HG03045 (cell line): ENCODE measurements around the gene MAGI2.
A peak's percentile ranks its signal among the peaks of the same experiment; 100 is the strongest.
"Not testable (repeated sequence)": the region's sequence is repeated elsewhere in the genome, so short reads cannot be mapped to it uniquely, and the experiment has no call there.

ENCODE experiments used
- ATAC-seq: cut with Tn5 transposase; IDR thresholded peaks from one replicate; pipeline ENCODE4 v1.9.1; 2021; ENCODE audit warnings: mild to moderate bottlenecking, moderate library complexity; ENCODE audit not compliant: unreplicated experiment

The MAGI2 gene

DNA sequence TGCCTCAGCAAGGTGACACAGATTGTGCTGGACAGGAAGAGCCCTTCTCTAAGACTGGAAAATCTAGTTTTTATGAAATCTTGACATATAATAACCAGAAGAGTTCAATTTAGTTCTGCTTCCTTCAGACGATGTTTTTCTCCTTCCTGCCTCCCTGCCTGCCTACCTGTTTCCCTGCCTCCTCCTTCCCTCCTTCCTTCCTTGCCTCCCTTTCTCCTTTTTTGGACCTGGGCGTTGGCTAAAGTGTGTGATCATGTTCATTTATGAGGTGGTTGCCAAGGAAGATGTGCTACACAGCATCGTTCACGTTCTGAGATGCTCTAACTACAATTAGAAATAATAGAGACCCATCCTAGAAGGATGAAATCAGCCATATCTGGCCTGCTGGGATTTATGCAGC is 1430.3 kb downstream of the MAGI2 start:
- ATAC-seq, result no peak

DNA sequence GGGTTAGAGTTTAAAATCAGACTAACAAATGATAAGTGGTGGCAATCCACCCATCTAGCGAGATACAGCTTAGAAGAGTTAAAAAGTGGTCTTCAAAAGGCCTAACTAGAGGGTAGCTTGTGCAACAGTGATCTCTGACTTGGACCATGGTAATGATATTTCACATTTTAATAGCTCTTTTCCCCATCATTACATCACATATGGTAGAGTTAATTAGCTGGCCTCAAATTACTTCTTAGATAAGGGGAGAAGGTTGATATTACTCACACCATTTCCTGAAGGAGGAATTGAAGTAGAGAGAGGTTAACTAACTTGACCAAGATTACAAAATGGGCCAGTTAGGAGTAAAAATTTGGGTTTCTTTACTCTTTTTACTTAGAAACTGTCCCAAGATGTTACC is 1431.3 kb downstream of the MAGI2 start:
- ATAC-seq, result no peak

GRCh38 chr7:78020874-78021249 is 1432.6 kb downstream of the MAGI2 start:
- no peak for ATAC-seq

DNA sequence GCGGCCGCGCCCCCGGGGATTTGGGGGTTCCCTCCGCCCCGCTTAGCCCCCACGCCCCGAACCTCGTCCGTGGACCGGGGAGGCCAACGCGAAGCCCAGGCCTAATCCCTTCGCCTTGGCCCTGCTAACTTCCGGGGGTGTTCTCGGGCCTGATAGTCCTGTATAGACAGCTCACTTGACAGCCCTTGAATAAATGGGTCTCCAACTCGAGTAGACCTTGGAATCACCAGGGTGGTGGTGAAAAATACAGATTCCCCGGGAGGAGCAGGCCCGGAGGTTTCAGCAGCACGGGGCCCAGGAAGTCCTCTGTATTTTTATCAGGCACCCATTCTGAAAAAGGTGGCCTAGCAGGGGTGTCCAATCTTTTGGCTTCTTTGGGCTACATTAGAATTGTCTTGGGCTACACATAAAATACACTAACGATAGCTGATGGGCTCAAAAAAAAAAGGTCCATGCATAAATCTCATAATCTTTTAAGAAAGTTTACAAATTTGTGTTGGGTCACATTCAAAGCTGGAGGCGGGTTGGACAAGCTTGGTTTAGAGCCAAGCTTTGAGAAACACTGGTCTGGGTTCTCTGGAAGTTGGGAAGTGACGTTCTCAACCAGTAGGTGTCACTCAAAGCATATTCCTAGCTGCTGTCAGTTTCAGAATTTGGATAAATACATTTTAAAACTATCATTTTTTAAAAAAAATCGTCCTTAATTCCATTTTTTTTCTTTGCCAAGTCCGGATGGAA is 1433.2 kb downstream of the MAGI2 start:
- peak; percentile 32 for ATAC-seq

DNA sequence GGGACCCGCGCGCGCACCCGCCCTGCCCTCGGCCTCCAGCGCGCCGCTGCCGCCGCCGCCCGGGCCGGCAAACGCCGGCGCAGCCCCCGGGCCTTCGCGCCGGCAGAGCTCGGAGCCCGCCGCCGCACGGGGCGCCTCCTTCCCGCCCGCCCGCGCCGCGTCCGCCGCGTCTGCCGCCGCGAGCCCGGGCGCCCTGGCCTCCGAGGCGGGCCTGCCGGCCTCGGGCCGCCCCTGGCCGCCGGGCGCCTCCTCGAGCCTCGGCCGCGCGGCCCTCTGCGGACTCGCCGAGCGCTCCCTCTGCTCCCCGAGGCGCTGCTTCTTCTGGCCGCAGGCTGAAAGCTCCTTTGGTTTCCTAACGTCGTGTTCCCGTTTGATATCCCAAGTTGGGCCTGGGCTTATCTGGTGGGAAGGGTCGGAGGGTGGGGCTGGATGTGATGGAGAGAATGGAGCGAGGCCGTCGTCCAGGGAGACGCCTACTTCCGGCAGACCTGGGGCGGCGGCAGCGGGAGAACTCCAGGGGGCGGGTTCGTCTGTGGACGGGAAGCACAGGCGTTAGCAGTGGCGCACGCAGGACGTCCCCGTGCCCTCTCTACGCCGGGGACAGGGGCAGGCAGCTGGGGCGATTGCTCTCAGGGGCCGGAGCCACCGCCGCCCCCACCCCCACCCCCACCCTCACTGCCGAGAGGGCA is 1433.9 kb downstream of the MAGI2 start:
- peak; percentile 95 for ATAC-seq

- ATAC-seq, result peak; percentile 16
Measured at GRCh38 chr7:78018641-78019446, 1434.6 kb downstream of the MAGI2 start.

DNA sequence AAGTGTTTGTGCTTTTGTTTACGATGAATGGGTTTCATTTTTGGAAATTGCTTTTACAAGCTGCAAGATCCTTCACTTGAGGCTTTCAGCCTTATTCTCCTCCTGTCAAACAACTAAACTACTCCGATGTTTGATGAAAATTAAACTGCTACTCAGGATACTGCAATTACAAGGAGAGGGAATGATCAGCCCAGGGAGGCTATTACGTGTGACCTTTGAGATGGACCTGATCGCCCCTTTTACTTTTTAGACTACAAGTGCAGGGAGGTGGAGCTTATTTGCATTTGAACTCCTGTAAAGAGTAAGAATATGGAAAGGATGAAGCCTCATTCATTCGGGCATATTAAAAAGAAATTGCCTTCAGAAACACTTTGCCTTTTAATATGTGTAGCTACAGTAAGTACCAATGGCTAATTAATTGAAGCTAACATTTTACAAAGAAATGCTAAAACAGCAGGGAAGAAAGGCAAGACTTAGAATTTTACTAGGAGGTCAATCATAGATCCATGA is 1435.8 kb downstream of the MAGI2 start:
- no peak for ATAC-seq

DNA sequence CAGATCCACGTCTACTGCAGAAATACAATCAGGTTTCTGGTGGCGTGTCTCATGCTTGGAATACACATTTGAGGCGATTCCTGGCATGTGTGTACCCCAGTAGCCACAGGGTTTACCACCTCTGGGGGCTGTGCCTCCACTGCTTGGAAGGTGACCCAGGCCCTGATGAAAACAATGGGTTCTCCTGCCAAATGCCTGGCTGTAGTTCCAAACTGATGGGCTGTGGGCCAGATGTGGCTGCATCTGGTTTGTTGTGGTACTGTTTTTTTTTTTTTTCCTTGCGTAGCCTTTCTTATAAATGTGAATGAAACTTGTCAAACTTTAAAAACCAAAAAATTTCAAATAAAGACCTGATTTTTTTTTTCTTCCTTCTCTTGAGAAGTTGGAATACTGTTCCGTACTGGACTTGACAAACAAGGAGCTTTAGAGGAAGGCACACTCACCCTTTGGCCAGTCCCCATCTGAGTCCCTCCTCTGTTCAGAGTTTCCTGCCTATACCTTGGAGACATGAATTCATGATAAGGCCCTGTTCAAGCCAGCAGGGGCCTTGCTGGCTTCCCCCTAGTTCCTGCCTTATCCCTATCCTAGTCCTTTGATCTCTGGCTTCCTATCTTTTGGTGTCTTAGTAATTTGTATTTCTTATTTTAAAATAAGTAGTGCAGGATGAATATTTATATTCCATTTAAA is 1437.8 kb downstream of the MAGI2 start:
- ATAC-seq, result no peak

DNA sequence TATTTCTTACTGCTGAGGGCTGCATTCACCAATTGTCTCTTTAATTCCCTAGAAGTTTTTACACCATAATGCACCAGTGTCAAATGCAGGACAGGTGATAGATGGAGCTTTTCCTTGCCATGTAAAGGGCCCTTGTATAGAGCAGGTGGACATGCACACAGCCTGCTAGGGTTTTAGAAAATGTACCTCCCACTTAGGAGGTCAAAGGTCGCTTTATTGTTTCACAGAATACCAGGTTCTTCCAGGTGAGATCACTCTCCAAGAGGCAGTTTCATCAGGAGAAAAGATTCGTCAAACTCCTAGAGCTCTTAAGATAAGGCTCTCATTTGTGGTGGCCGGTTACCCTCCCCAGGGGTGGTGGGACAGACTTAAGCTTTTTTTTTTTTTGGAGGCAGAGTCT is 1439.1 kb downstream of the MAGI2 start:
- no peak for ATAC-seq

- ATAC-seq, result no peak
Measured at GRCh38 chr7:78013386-78013785, 1440.1 kb downstream of the MAGI2 start.

GRCh38 chr7:78011642-78012041 is 1441.8 kb downstream of the MAGI2 start:
- no peak for ATAC-seq

- no peak for ATAC-seq
Measured at GRCh38 chr7:78007231-78007630, 1446.2 kb downstream of the MAGI2 start.

DNA sequence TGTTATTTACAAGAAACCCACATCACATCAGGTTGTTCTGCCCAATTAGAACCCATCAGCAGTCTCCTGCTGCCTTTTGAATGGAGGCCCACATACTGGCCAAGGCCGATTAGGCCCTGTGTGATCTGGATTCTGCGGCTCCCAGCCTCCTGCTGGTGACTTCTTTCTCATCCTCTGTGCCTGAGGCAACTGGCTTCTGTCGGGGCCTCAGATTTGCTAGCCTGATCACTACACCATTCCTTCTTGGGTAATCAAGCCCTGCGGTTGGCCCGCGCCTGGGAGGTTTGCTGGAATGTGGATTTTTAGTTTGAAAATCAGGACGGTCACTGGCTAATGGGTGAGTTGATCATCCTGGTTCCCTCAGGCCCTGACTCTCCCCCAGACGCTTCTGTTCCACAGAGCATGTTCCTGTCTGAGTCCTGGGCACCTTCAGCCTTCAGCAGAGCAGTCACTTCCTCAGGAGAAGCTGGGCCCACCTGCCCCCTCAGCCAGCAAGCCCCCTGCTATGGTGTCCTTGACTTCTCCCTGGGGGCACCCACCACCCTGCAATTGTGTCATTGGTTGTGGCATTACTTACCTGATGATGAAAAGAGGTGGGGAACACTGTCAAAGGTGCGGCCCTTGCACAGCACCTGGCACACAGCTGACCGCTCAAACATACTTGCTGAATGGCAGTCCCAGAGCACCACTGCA is 1447.3 kb downstream of the MAGI2 start:
- ATAC-seq, result no peak

- no peak for ATAC-seq
Measured at GRCh38 chr7:78002715-78003114, 1450.8 kb downstream of the MAGI2 start.

GRCh38 chr7:78002021-78002420 is 1451.4 kb downstream of the MAGI2 start:
- no peak for ATAC-seq

GRCh38 chr7:77999168-77999567 is 1454.3 kb downstream of the MAGI2 start:
- ATAC-seq, result not testable (repeated sequence)

- no peak for ATAC-seq
Measured at GRCh38 chr7:77995717-77996116, 1457.8 kb downstream of the MAGI2 start.

DNA sequence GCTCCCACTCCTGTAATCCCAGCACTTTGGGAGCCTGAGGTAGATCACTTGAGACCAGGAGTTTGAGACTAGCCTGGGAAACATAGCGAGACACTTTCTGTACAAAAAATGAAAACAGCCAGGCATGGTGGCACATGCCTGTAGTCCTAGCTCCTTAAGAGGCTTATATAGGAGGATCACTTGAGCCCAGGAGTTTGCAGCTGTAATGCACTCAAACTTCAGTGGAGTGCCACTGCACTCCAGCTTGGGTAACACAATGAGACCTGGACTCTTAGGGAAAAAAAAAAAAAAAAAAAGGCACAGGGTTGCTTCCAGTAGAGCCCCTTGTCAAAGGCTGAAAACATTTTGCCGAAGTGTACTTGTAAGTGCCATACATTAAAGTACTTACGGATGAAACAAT is 1459.6 kb downstream of the MAGI2 start:
- no peak for ATAC-seq

DNA sequence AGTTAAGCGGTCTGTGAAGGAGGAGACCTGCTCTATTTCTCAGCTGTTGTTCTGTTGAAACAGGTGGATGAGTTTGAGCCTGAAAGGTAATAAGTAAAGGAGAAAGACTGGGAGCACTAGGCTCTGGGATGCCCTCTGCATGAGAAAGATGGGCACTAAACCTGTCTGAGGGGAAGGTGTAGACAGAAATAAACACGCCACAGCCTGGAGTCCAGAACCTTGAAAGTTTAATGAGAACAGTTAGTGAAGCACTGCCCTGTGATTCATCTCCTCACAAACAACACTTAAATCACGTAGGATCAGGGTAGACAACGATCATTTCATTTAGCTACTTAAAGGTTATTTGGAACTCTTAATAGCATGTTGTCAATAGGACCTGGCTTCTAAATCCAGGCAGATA is 1461.8 kb downstream of the MAGI2 start:
- ATAC-seq, result no peak

DNA sequence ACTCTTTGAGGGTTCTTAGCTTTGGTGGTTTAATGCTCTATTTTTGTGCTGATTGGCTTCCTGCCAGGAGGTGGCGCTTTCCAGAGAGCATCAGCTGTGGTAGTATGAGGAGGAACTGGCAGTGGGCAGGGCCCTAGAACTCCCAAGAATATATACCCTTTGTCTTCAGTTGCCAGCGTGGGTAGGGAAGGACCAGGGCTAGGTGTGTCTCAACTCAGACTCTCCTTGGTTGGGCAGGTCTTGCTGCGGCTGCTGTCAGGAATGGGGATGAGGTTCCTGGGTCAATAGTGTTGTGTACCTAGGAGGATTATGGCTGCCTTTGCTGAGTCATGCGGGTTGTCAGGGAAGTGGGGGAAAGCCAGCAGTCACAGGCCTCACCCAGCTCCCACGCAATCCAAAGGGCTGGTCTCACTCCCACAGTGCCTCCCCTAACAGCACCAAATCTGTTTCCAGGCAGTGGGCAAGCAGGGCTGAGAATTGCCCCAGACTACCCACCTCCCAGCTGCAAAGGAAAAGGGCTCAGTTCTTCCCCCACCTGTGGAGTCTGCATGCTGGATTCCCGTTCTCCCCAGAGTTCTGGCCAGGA is 1463.4 kb downstream of the MAGI2 start:
- ATAC-seq, result no peak
